ENCODE results near the gene STX1B. TPM values are rescaled to one million over a fixed set of nuclear protein-coding genes. Genes with fewer than 3 reads are reported as not detected.
A peak's percentile ranks its signal among the peaks of the same experiment; 100 is the strongest.

The STX1B gene
- polyA plus RNA-seq, 1 experiment: 4.2 TPM

DNA sequence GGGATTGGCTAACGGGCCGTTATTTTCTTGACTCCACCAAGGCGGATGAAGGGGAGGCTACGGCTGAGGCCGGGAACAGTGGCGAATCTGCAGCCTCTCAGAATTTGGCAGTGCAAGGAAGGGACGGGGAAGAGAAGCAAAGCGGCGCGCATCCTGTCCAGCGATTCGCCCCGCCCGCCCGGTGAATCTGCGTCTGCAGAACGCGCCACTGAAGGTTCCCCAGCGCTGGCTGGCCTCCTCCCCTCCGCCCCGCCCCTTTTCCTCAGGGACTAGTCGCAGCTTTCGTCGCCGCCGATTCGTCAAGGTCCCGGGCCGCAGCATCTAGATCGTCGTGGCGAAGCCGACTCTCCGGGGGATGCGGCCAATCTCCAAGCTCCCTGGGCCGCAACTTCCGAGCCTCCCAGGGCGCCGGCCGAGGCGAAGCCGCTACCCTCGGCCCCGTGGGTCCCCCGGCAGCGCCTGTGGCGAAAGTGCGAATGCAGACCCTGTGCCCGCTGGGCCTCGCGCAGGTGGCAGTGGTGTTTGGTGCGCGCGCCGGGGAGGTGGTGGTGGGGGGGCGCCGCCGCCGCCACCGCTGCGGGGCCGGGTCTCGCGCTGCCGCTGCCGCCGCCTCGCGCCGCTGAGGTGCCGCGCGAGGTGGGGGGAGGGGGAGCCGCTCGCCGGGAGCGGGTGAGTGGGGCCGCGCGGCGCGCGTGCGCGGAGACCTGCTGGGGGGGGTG, 52.8 kb downstream of the STX1B start, which contains the start of gene SETD1A:
Gene SETD1A (plus strand): TSS at position 299 of the 719 bp plus-strand sequence. CDS start 978 bp downstream, outside the sequence.
- H3K27me3 ChIP-seq (ENCODE audit: control insufficient read depth, insufficient read depth, low read length): no peaks in the 10 kb centered on the region
- ChIA-PET POLR2A (interaction anchor here (0.7 to 1.0 kb wide), 2 partner anchors 185 to 222 kb away, joined by 4 to 5 read pairs; partner anchors contain the start of gene FUS), CTCF (no interaction called here)
- H3K27ac ChIP-seq (ENCODE audit: low read depth, low read length): peak within 1 kb of the TSS; percentile 98
- peak; percentile 91 for DNase-seq (ENCODE audit: low read depth, low spot score)
- H3K4me3 ChIP-seq (ENCODE audit: low read depth, low read length): peak within 1 kb of the TSS; percentile 82
- no peaks in the 10 kb centered on the region; the same call in 1 of the 2 replicates for H3K9me3 ChIP-seq (ENCODE audit: control insufficient read depth, insufficient read depth, low read length)
- TF ChIP-seq, protein P1, sequence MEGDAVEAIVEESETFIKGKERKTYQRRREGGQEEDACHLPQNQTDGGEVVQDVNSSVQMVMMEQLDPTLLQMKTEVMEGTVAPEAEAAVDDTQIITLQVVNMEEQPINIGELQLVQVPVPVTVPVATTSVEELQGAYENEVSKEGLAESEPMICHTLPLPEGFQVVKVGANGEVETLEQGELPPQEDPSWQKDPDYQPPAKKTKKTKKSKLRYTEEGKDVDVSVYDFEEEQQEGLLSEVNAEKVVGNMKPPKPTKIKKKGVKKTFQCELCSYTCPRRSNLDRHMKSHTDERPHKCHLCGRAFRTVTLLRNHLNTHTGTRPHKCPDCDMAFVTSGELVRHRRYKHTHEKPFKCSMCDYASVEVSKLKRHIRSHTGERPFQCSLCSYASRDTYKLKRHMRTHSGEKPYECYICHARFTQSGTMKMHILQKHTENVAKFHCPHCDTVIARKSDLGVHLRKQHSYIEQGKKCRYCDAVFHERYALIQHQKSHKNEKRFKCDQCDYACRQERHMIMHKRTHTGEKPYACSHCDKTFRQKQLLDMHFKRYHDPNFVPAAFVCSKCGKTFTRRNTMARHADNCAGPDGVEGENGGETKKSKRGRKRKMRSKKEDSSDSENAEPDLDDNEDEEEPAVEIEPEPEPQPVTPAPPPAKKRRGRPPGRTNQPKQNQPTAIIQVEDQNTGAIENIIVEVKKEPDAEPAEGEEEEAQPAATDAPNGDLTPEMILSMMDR (IDR thresholded peaks at IDR 0.05; ENCODE audit: low read depth, low read length): no peak

DNA sequence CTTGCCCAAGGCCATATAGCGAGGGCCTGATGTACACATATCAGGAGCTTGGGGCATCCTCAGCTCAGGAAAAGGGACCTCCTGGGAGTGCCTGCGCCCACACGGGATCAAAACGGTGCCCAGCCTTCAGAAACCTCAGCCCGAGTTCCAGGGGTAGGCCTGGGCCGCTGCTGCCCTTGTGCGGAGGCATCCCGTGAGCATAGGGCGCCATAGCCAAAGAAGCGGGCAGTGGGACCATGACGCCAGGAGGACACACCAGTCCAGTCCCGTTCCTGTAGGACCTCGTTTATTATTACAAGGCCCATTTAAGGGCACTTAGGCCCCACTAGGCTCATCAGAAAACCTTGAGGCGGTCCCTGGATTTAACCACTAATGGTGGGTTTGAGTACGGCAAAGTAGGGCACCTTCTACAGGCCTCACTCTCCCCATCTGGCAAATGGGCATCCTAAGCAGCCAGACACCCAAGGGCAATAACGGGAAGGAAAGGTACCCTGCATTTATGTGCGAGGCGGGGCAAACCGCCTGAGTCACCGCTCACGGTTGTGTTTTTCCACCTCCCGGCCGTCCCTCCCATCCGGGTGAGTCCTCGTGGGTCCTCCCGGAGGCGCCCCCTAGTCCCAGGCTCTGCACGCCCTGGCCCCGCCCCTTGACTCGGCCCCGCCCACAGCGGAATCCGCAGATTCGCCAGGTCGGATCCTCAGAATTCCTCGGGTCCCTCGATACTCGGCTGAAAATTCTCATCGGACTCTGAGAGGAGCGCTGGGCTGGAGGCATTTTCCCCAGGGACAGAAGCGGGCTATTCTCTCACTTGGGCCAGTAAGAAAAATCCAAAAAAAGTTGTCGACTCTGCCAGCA, 53.6 kb downstream of the STX1B start:
- TF ChIP-seq, protein P1 (IDR thresholded peaks at IDR 0.05; ENCODE audit: low read depth, low read length): peak; percentile 39
- Histone ChIP-seq H3K9me3 (ENCODE audit: control insufficient read depth, insufficient read depth, low read length) (no peaks in the 10 kb centered on the region; the same call in 1 of the 2 replicates), H3K27me3 (ENCODE audit: control insufficient read depth, insufficient read depth, low read length) (no peaks in the 10 kb centered on the region), H3K4me3 (ENCODE audit: low read depth, low read length) (peak overlapping the region; percentile 82), H3K27ac (ENCODE audit: low read depth, low read length) (peak overlapping the region; percentile 98)
- CTCF ChIA-PET: interaction anchor here (1.0 kb wide), 1 partner anchor 185 kb away, joined by 6 read pairs; no protein-coding TSS in a partner anchor
- POLR2A ChIA-PET: interaction anchor here (0.7 to 1.0 kb wide), 2 partner anchors 186 to 223 kb away, joined by 4 to 5 read pairs; partner anchors contain the start of gene FUS
- DNase-seq (ENCODE audit: low read depth, low spot score): no peak

DNA sequence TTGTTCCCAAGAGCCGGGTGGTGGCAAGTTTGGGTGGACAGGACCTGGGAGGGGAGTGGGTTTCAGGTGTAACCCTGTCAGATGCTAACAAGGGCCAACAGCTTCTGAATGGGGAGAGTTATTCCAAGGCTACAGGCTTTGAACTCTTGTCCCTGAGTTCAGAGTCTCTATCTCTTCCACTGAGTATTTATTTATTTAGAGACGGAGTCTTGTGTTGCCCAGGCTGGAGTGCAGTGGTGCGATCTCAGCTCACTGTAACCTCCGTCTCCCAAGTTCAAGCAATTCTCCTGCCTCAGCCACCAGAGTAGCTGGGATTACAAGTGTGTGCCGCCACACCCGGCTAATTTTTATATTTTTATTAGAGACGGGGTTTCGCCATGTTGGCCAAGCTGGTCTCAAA, 55.4 kb downstream of the STX1B start:
- H3K9me3 ChIP-seq (ENCODE audit: control insufficient read depth, insufficient read depth, low read length): no peaks in the 10 kb centered on the region; the same call in 1 of the 2 replicates
- no peak overlapping the region for H3K27ac ChIP-seq (ENCODE audit: low read depth, low read length)
- H3K4me3 ChIP-seq (ENCODE audit: low read depth, low read length): no peak overlapping the region
- ChIA-PET POLR2A (no interaction called here), CTCF (interaction anchor here (0.5 to 1.6 kb wide), 4 partner anchors 13 to 914 kb away, joined by 3 to 5 read pairs (median 4); no protein-coding TSS in a partner anchor)
- H3K27me3 ChIP-seq (ENCODE audit: control insufficient read depth, insufficient read depth, low read length): no peaks in the 10 kb centered on the region
- TF ChIP-seq, protein P1 (IDR thresholded peaks at IDR 0.05; ENCODE audit: low read depth, low read length): no peak
- no peak for DNase-seq (ENCODE audit: low read depth, low spot score)

DNA sequence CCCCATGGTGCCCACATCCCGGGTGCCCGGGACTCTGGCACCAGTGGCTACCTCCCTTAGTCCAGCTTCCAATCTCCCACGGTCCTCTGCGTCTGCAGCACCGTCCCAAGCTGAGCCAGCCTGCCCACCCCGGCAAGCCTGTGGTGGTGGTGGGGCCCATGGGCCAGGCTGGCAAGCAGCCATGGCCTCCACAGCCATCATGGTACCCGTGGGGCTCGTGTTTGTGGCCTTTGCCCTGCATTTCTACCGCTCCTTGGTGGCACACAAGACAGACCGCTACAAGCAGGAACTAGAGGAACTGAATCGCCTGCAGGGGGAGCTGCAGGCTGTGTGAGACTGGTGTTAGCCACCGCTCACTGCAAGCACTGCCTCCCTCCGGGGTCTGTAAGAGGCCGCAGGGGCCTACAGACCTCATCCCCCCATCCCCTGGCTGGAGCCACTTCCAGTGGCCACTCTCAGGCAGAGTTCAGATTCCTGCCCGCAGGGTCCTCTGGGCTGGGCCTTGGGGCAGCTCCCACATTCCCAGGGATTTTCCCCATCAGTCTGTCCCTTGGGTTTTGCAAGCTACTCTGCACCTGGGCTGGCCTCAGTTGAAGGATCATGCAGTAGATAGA, 56.8 kb downstream of the STX1B start:
- DNase-seq (ENCODE audit: low read depth, low spot score): no peak
- ChIA-PET POLR2A (interaction anchor here (0.6 to 1.1 kb wide), 4 partner anchors 17 to 489 kb away, joined by 3 to 7 read pairs (median 4); partner anchors contain the start of genes FUS and ZNF843), CTCF (interaction anchor here (0.6 to 1.9 kb wide), 24 partner anchors 9 to 920 kb away, joined by 3 to 10 read pairs (median 4); partner anchors contain the start of genes KAT8, ZNF267, ZNF646 and ZNF668)
- TF ChIP-seq, protein P1 (IDR thresholded peaks at IDR 0.05; ENCODE audit: low read depth, low read length): peak; percentile 81
- Histone ChIP-seq H3K9me3 (ENCODE audit: control insufficient read depth, insufficient read depth, low read length) (no peaks in the 10 kb centered on the region; the same call in 1 of the 2 replicates), H3K27ac (ENCODE audit: low read depth, low read length) (no peak overlapping the region), H3K27me3 (ENCODE audit: control insufficient read depth, insufficient read depth, low read length) (no peaks in the 10 kb centered on the region), H3K4me3 (ENCODE audit: low read depth, low read length) (no peak overlapping the region)
